ENCODE results near the gene GORASP2.

GORASP2 gene

DNA sequence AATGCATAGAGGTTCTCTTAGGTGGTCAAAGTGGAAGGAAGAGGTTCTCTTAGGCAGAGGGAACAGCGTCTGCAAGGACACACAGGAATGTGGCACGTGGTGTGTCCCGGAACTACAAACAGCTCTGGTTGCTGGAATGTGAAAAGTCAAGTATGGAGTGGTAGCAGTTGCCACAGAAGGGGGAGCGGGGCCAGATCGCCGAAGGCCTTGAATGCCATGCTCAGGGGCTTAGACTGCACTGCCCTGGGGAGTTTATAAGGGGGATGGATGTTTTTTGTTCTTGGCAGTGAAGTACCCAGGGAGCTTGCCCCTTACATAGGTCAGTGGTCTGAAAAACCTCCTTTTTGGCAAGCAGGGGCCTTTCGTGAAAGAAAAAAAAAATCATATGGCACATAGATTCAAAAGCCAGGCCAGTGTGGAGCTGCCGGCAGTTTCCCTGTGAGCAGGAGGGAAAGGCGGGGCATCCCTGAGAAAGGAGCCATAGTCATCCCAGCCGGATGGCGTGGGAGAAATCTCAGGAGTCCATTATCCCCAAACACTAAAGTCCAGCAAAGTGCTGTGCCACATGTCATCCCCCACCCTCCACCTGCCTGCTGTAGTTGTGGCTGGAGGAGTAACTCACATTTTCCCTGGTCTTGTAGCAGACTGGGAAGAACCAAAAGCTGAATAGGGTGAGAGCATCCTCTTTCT is 45.4 kb downstream of the GORASP2 start:
- Histone ChIP-seq H3K36me3 (ENCODE audit: control insufficient read depth in 4 of 4, insufficient read depth in 4 of 4, low read length in 3 of 4) (no peaks in the 10 kb centered on the region), H3K27me3 (replicated peaks in 2 of 5; ENCODE audit: control insufficient read depth in 4 of 5, insufficient read depth in 5 of 5, low read length in 4 of 5) (peaks cover 0 to 3% (median 0%) of the 10 kb centered on the region in 5 experiments), H3K4me1 (ENCODE audit: control extremely low read depth in 1 of 4, control insufficient read depth in 4 of 4, insufficient read depth in 4 of 4, low read length in 3 of 4) (peaks cover 0 to 30% (median 23%) of the 10 kb centered on the region in 4 experiments), H3K27ac (ENCODE audit: insufficient read depth in 1 of 2, low read depth in 1 of 2, low read length in 2 of 2, poor library complexity in 1 of 2, severe bottlenecking in 2 of 2) (no peak overlapping the region), H3K4me3 (ENCODE audit: control insufficient read depth in 1 of 7, extremely low read depth in 1 of 7, insufficient read depth in 4 of 7, low read depth in 2 of 7, low read length in 6 of 7) (peak overlapping the region in 4 of 7 experiments; percentile 75 to 90 (median 82)), H3K9me3 (ENCODE audit: control extremely low read depth in 1 of 5, control insufficient read depth in 4 of 5, insufficient read depth in 2 of 5, low read depth in 1 of 5, low read length in 4 of 5) (no peaks in the 10 kb centered on the region)
- ChIA-PET POLR2A (interaction anchor here (0.6 to 1.2 kb wide), 2 partner anchors 45 to 479 kb away, joined by 3 read pairs; partner anchors contain the start of gene GORASP2), CTCF (interaction anchor here (1.0 to 2.4 kb wide), 7 partner anchors 10 to 441 kb away, joined by 3 to 9 read pairs (median 4); partner anchors contain the start of gene GORASP2)
- no peak for DNase-seq
- WGBS (ENCODE audit: insufficient coverage), result 93% methylated on average over 9 of the region's 11 CpGs

- Histone ChIP-seq H3K4me1 (ENCODE audit: control extremely low read depth in 1 of 4, control insufficient read depth in 4 of 4, insufficient read depth in 4 of 4, low read length in 3 of 4) (peaks cover 0 to 23% (median 19%) of the 10 kb centered on the region in 4 experiments), H3K27me3 (replicated peaks in 2 of 5; ENCODE audit: control insufficient read depth in 4 of 5, insufficient read depth in 5 of 5, low read length in 4 of 5) (peaks cover 0 to 3% (median 0%) of the 10 kb centered on the region in 5 experiments), H3K9me3 (ENCODE audit: control extremely low read depth in 1 of 5, control insufficient read depth in 4 of 5, insufficient read depth in 2 of 5, low read depth in 1 of 5, low read length in 4 of 5) (no peaks in the 10 kb centered on the region), H3K36me3 (ENCODE audit: control insufficient read depth in 4 of 4, insufficient read depth in 4 of 4, low read length in 3 of 4) (no peaks in the 10 kb centered on the region), H3K4me3 (ENCODE audit: control insufficient read depth in 1 of 7, extremely low read depth in 1 of 7, insufficient read depth in 4 of 7, low read depth in 2 of 7, low read length in 6 of 7) (no peak overlapping the region), H3K27ac (ENCODE audit: insufficient read depth in 1 of 2, low read depth in 1 of 2, low read length in 2 of 2, poor library complexity in 1 of 2, severe bottlenecking in 2 of 2) (no peak overlapping the region)
- CTCF ChIA-PET, result interaction anchor here (1.0 to 1.8 kb wide), 5 partner anchors 13 to 440 kb away, joined by 3 to 9 read pairs (median 3); partner anchors contain the start of gene GORASP2
- POLR2A ChIA-PET, result no interaction called here
- DNase-seq, result no peak
- WGBS (ENCODE audit: insufficient coverage), result 92% methylated on average over 12 of the region's 17 CpGs
Measured at GRCh38 chr2:170975127-170975942, 46.3 kb downstream of the GORASP2 start.

- Histone ChIP-seq H3K4me1 (ENCODE audit: control extremely low read depth in 1 of 4, control insufficient read depth in 4 of 4, insufficient read depth in 4 of 4, low read length in 3 of 4) (peaks cover 0 to 17% (median 15%) of the 10 kb centered on the region in 4 experiments), H3K36me3 (ENCODE audit: control insufficient read depth in 4 of 4, insufficient read depth in 4 of 4, low read length in 3 of 4) (no peaks in the 10 kb centered on the region), H3K27ac (ENCODE audit: insufficient read depth in 1 of 2, low read depth in 1 of 2, low read length in 2 of 2, poor library complexity in 1 of 2, severe bottlenecking in 2 of 2) (no peak overlapping the region), H3K27me3 (replicated peaks in 2 of 5; ENCODE audit: control insufficient read depth in 4 of 5, insufficient read depth in 5 of 5, low read length in 4 of 5) (peaks cover 0 to 3% (median 0%) of the 10 kb centered on the region in 5 experiments), H3K4me3 (ENCODE audit: control insufficient read depth in 1 of 7, extremely low read depth in 1 of 7, insufficient read depth in 4 of 7, low read depth in 2 of 7, low read length in 6 of 7) (no peak overlapping the region), H3K9me3 (ENCODE audit: control extremely low read depth in 1 of 5, control insufficient read depth in 4 of 5, insufficient read depth in 2 of 5, low read depth in 1 of 5, low read length in 4 of 5) (no peaks in the 10 kb centered on the region)
- CTCF ChIA-PET, result interaction anchor here (1.8 kb wide), 1 partner anchor 13 kb away, joined by 3 read pairs; no protein-coding TSS in a partner anchor
- DNase-seq, result no peak
- POLR2A ChIA-PET, result no interaction called here
- WGBS (ENCODE audit: insufficient coverage), result 96% methylated on average over 4 of the region's 4 CpGs
Measured at GRCh38 chr2:170975943-170976270, 46.9 kb downstream of the GORASP2 start.

GRCh38 chr2:170984079-170984478 is 55.0 kb downstream of the GORASP2 start:
- ChIA-PET CTCF (interaction anchor here (0.6 to 1.8 kb wide), 3 partner anchors 11 to 1430 kb away, joined by 3 to 8 read pairs (median 4); partner anchors contain the start of genes DCAF17 and METTL8), POLR2A (no interaction called here)
- peaks cover 0 to 8% (median 2%) of the 10 kb centered on the region in 4 experiments for H3K36me3 ChIP-seq (ENCODE audit: control insufficient read depth in 4 of 4, insufficient read depth in 4 of 4, low read length in 3 of 4)
- H3K4me1 ChIP-seq (ENCODE audit: control extremely low read depth in 1 of 4, control insufficient read depth in 4 of 4, insufficient read depth in 4 of 4, low read length in 3 of 4), result no peaks in the 10 kb centered on the region
- H3K27ac ChIP-seq (ENCODE audit: insufficient read depth in 1 of 2, low read depth in 1 of 2, low read length in 2 of 2, poor library complexity in 1 of 2, severe bottlenecking in 2 of 2), result no peak overlapping the region
- no peak for DNase-seq
- H3K4me3 ChIP-seq (ENCODE audit: control insufficient read depth in 1 of 7, extremely low read depth in 1 of 7, insufficient read depth in 4 of 7, low read depth in 2 of 7, low read length in 6 of 7), result no peak overlapping the region
- H3K9me3 ChIP-seq (ENCODE audit: control extremely low read depth in 1 of 5, control insufficient read depth in 4 of 5, insufficient read depth in 2 of 5, low read depth in 1 of 5, low read length in 4 of 5), result no peaks in the 10 kb centered on the region
- WGBS (ENCODE audit: insufficient coverage), result 33% methylated on average over 1 of the region's 1 CpG
- peaks cover 0 to 4% (median 0%) of the 10 kb centered on the region in 5 experiments for H3K27me3 ChIP-seq (replicated peaks in 2 of 5; ENCODE audit: control insufficient read depth in 4 of 5, insufficient read depth in 5 of 5, low read length in 4 of 5)

DNA sequence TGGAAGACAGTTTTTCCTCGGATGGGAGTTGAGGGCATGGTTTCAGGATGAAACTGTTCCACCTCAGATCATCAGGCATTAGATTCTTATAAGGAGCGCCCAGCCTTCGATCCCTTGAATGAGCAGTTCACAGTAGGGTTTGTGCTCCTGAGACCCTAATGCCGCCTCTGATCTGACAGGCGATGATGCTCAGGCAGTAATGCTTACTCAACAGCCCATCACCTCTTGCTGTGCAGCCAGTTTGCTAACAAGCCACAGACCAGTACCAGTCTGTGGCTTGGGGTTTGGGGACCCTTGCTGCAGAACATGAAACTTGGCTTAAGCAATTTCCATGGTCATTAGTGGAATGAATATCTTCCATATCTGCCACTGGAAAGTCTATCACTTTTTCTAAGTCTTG is 56.4 kb downstream of the GORASP2 start:
- Histone ChIP-seq H3K4me1 (ENCODE audit: control extremely low read depth in 1 of 4, control insufficient read depth in 4 of 4, insufficient read depth in 4 of 4, low read length in 3 of 4) (no peaks in the 10 kb centered on the region), H3K9me3 (ENCODE audit: control extremely low read depth in 1 of 5, control insufficient read depth in 4 of 5, insufficient read depth in 2 of 5, low read depth in 1 of 5, low read length in 4 of 5) (no peaks in the 10 kb centered on the region), H3K27ac (ENCODE audit: insufficient read depth in 1 of 2, low read depth in 1 of 2, low read length in 2 of 2, poor library complexity in 1 of 2, severe bottlenecking in 2 of 2) (no peak overlapping the region), H3K36me3 (ENCODE audit: control insufficient read depth in 4 of 4, insufficient read depth in 4 of 4, low read length in 3 of 4) (peaks cover 0 to 12% (median 2%) of the 10 kb centered on the region in 4 experiments), H3K27me3 (replicated peaks in 2 of 5; ENCODE audit: control insufficient read depth in 4 of 5, insufficient read depth in 5 of 5, low read length in 4 of 5) (peaks cover 0 to 4% (median 0%) of the 10 kb centered on the region in 5 experiments), H3K4me3 (ENCODE audit: control insufficient read depth in 1 of 7, extremely low read depth in 1 of 7, insufficient read depth in 4 of 7, low read depth in 2 of 7, low read length in 6 of 7) (no peak overlapping the region)
- WGBS (ENCODE audit: insufficient coverage), result 81% methylated on average over 5 of the region's 5 CpGs
- CTCF ChIA-PET, result interaction anchor here (1.6 kb wide), 1 partner anchor 9 kb away, joined by 3 read pairs; no protein-coding TSS in a partner anchor
- POLR2A ChIA-PET, result no interaction called here
- no peak for DNase-seq

GRCh38 chr2:170986566-170987258 is 57.7 kb downstream of the GORASP2 start:
- H3K27me3 ChIP-seq (replicated peaks in 2 of 5; ENCODE audit: control insufficient read depth in 4 of 5, insufficient read depth in 5 of 5, low read length in 4 of 5), result peaks cover 0 to 4% (median 0%) of the 10 kb centered on the region in 5 experiments
- H3K4me1 ChIP-seq (ENCODE audit: control extremely low read depth in 1 of 4, control insufficient read depth in 4 of 4, insufficient read depth in 4 of 4, low read length in 3 of 4), result no peaks in the 10 kb centered on the region
- no peaks in the 10 kb centered on the region for H3K9me3 ChIP-seq (ENCODE audit: control extremely low read depth in 1 of 5, control insufficient read depth in 4 of 5, insufficient read depth in 2 of 5, low read depth in 1 of 5, low read length in 4 of 5)
- WGBS (ENCODE audit: insufficient coverage), result 95% methylated on average over 7 of the region's 8 CpGs
- H3K36me3 ChIP-seq (ENCODE audit: control insufficient read depth in 4 of 4, insufficient read depth in 4 of 4, low read length in 3 of 4), result peaks cover 4 to 13% (median 8%) of the 10 kb centered on the region in 4 experiments
- no peak overlapping the region for H3K4me3 ChIP-seq (ENCODE audit: control insufficient read depth in 1 of 7, extremely low read depth in 1 of 7, insufficient read depth in 4 of 7, low read depth in 2 of 7, low read length in 6 of 7)
- H3K27ac ChIP-seq (ENCODE audit: insufficient read depth in 1 of 2, low read depth in 1 of 2, low read length in 2 of 2, poor library complexity in 1 of 2, severe bottlenecking in 2 of 2), result no peak overlapping the region
- ChIA-PET CTCF (interaction anchor here (1.0 to 1.6 kb wide), 3 partner anchors 10 to 172 kb away, joined by 3 to 4 read pairs (median 3); no protein-coding TSS in a partner anchor), POLR2A (no interaction called here)
- DNase-seq, result no peak
